ENCODE measurements around the gene SLC1A1.

Gene SLC1A1

DNA sequence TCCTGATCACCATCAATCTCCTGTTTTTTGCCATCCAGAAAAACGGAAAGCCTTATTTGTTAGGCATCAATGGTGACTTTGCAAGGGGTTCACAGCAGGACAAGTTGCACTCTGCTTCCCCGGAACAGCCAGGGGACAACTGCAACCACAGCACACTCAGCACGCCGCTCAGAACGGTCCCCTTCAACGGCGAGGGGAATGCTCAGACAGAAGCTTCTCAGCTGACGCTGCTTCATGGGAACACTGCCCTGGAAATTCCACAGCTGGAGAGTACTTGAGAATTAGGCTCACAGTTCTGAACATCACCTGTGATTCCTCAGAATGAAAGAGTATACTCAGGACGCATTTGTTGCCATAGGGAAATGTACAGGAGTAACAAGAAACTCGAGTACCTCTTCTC is 131.7 kb downstream of the SLC1A1 start:
- no peak for DNase-seq

DNA sequence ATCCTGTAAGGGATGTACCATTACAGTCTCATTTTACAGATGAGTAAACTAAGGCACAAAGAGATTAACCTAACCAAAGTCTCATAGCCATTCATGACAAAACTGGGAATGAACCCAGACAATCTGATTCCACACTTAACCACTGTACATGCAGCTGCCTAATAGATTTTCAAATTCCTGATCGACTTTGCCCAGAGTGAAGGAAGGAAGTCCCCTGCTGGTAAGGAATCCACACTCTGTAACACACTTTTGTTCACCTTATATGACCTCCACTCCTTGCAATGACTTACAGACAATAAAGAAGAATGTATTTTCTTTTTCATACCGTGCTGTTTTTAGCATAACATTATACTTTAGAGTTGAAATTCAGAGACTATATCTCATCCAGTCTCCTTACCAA is 140.6 kb downstream of the SLC1A1 start:
- DNase-seq = no peak

All from stimulated activated CD4-positive, alpha-beta T cell treated with anti-CD3 and anti-CD28 coated beads, Interleukin-2, amount 100 ng/mL, for 48 hours (primary cell).